ENCODE results near the gene OPCML.

- TF ChIP-seq CTCF (conservative IDR thresholded peaks at IDR 0.05 in 1 of 2, IDR thresholded peaks at IDR 0.05 in 1 of 2; ENCODE audit: low read depth in 1 of 2, low read length in 2 of 2) (no peak), EZH2 (IDR thresholded peaks at IDR 0.05; ENCODE audit: low read length, missing control alignments) (no peak)
Observed at GRCh38 chr11:132976115-132976514, 556.2 kb downstream of the OPCML start.
